Measurements from ENCODE around the gene CNPY4.
A peak's percentile ranks its signal among the peaks of the same experiment; 100 is the strongest.

DNA sequence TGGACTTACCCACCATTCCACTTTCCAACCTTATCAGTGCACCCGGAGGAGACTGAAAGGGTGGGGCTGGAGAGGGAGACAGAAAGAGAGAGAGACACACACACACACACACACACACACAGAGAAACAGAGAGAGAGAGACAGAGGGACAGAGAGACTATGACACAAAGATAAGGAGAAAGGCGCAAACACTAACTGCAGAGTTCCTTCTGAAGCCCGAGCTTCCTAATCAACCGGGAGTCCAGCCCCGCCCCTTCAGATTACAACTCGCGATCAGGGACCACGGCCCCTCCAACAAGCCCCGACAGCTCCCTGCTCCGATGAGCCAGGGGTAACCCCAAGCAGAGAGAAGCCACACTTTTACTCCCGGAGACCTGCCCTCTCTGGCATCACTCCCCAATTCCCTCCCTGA, 48.5 kb downstream of the CNPY4 start:
- TF ChIP-seq, protein P1, sequence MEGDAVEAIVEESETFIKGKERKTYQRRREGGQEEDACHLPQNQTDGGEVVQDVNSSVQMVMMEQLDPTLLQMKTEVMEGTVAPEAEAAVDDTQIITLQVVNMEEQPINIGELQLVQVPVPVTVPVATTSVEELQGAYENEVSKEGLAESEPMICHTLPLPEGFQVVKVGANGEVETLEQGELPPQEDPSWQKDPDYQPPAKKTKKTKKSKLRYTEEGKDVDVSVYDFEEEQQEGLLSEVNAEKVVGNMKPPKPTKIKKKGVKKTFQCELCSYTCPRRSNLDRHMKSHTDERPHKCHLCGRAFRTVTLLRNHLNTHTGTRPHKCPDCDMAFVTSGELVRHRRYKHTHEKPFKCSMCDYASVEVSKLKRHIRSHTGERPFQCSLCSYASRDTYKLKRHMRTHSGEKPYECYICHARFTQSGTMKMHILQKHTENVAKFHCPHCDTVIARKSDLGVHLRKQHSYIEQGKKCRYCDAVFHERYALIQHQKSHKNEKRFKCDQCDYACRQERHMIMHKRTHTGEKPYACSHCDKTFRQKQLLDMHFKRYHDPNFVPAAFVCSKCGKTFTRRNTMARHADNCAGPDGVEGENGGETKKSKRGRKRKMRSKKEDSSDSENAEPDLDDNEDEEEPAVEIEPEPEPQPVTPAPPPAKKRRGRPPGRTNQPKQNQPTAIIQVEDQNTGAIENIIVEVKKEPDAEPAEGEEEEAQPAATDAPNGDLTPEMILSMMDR (IDR thresholded peaks at IDR 0.05; ENCODE audit: extremely low read depth in 1 of 2, insufficient read depth in 1 of 2, low read depth in 1 of 2, low read length in 2 of 2) = no peak
- peak; percentile 28 for TF ChIP-seq POLR2A (IDR thresholded peaks at IDR 0.05; ENCODE audit: low read depth, low read length)
- no peak for TF ChIP-seq EZH2 (IDR thresholded peaks at IDR 0.05; ENCODE audit: borderline replicate concordance, low read depth, low read length, severe bottlenecking)
- TF ChIP-seq, protein P2, sequence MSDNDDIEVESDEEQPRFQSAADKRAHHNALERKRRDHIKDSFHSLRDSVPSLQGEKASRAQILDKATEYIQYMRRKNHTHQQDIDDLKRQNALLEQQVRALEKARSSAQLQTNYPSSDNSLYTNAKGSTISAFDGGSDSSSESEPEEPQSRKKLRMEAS (IDR thresholded peaks at IDR 0.05; ENCODE audit: insufficient read depth, insufficient read length) = no peak
- TF ChIP-seq POLR2AphosphoS5 (IDR thresholded peaks at IDR 0.05; ENCODE audit: insufficient read depth, low read depth, low read length) = no peak
